Neuronal stem cell (in vitro differentiated cells): Measurements from ENCODE around the gene CHD3.

Source experiments
- DNase-seq: peaks from one replicate; pipeline ENCODE4 v3.0.0-alpha.2; 2013; ENCODE audit warnings: low spot score
- H2AFZ ChIP-seq: one replicate; pipeline ENCODE4 v1.6.1; 2013; ENCODE audit warnings: mild to moderate bottlenecking, low read length, inconsistent platforms
- H2AK5ac ChIP-seq: 2 replicates; pipeline ENCODE4 v1.6.1; 2013; ENCODE audit warnings: low read depth, mild to moderate bottlenecking, inconsistent platforms, low read length, moderate library complexity, mixed read lengths
- H2BK120ac ChIP-seq: 2 replicates; pipeline ENCODE4 v1.6.1; 2013; ENCODE audit warnings: low read depth, mild to moderate bottlenecking, inconsistent platforms, low read length, moderate library complexity, mixed read lengths
- H2BK12ac ChIP-seq: one replicate; pipeline ENCODE4 v1.6.1; 2013; ENCODE audit warnings: low read length, inconsistent platforms
- H2BK15ac ChIP-seq: 2 replicates; pipeline ENCODE4 v1.6.1; 2013; ENCODE audit warnings: mild to moderate bottlenecking, low read length, inconsistent platforms, mixed read lengths
- H2BK5ac ChIP-seq: one replicate; pipeline ENCODE4 v1.6.1; 2013; ENCODE audit warnings: inconsistent platforms, mild to moderate bottlenecking, low read length, moderate library complexity
- H3K14ac ChIP-seq: one replicate; pipeline ENCODE4 v1.6.1; 2013; ENCODE audit warnings: low read length, inconsistent platforms
- H3K18ac ChIP-seq: 2 replicates; pipeline ENCODE4 v1.6.1; 2013; ENCODE audit warnings: low read length, inconsistent platforms
- H3K23ac ChIP-seq: 2 replicates; pipeline ENCODE4 v1.6.1; 2013; ENCODE audit warnings: low read depth, mild to moderate bottlenecking, mixed read lengths, low read length, inconsistent platforms; ENCODE audit not compliant: poor library complexity
- H3K27ac ChIP-seq: replicated peaks from 3 replicates; pipeline ENCODE4 v1.5.1; 2013; ENCODE audit warnings: low read length, inconsistent platforms
- H3K27me3 ChIP-seq, 3 experiments: 2 replicates each; pipeline ENCODE4 v1.6.1; 2013; ENCODE audit warnings: low read length in 3 of 3, mild to moderate bottlenecking in 2 of 3, inconsistent platforms in 1 of 3, low read depth in 1 of 3, mixed read lengths in 1 of 3, moderate library complexity in 1 of 3; ENCODE audit not compliant: control insufficient read depth in 3 of 3, insufficient read depth in 3 of 3
- H3K36me3 ChIP-seq, 2 donors: replicated peaks in 1 of 2; 2 replicates each; pipeline ENCODE4 v1.6.1; 2013; ENCODE audit warnings: low read length in 2 of 2; ENCODE audit not compliant: control insufficient read depth in 2 of 2, insufficient read depth in 2 of 2
- H3K4ac ChIP-seq: 2 replicates; pipeline ENCODE4 v1.6.1; 2013; ENCODE audit warnings: inconsistent platforms, mild to moderate bottlenecking, low read length, moderate library complexity
- H3K4me1 ChIP-seq, 2 donors: 1 replicate in 1 of 2; 2 replicates in 1 of 2; pipeline ENCODE4 v1.6.1; 2013; ENCODE audit warnings: low read length in 2 of 2, low read depth in 1 of 2; ENCODE audit not compliant: control insufficient read depth in 2 of 2, insufficient read depth in 1 of 2
- H3K4me2 ChIP-seq: one replicate; pipeline ENCODE4 v1.6.1; 2013; ENCODE audit warnings: mild to moderate bottlenecking, low read length, inconsistent platforms; ENCODE audit not compliant: insufficient read depth, poor library complexity, severe bottlenecking
- H3K4me3 ChIP-seq, 2 donors: 2 replicates each; pipeline ENCODE4 v1.5.1; 2013; ENCODE audit warnings: low read length in 2 of 2, mild to moderate bottlenecking in 2 of 2, inconsistent platforms in 1 of 2, moderate library complexity in 1 of 2
- H3K79me1 ChIP-seq: one replicate; pipeline ENCODE4 v1.6.1; 2013; ENCODE audit warnings: low read depth, mild to moderate bottlenecking, inconsistent platforms, low read length, moderate library complexity
- H3K9ac ChIP-seq: one replicate; pipeline ENCODE4 v1.6.1; 2013; ENCODE audit warnings: mild to moderate bottlenecking, low read depth, low read length, inconsistent platforms; ENCODE audit not compliant: poor library complexity
- H3K9me3 ChIP-seq, 2 donors: replicated peaks in 1 of 2; 2 replicates each; pipeline versions ENCODE3 to v1.6.1; 2013; ENCODE audit warnings: low read length in 2 of 2, mild to moderate bottlenecking in 2 of 2, inconsistent platforms in 1 of 2, low read depth in 1 of 2, mixed read lengths in 1 of 2, moderate library complexity in 1 of 2; ENCODE audit not compliant: control insufficient read depth in 2 of 2, insufficient read depth in 1 of 2
- H4K8ac ChIP-seq: one replicate; pipeline ENCODE4 v1.6.1; 2013; ENCODE audit warnings: low read depth, mild to moderate bottlenecking, inconsistent platforms, low read length, moderate library complexity
- H4K91ac ChIP-seq: one replicate; pipeline ENCODE4 v1.6.1; 2013; ENCODE audit warnings: low read length, low read depth, mild to moderate bottlenecking, inconsistent platforms; ENCODE audit not compliant: poor library complexity
- WGBS, 2 donors: extraction: QIAGEN DNeasy Blood & Tissue Kit; methylation state at CpG; one replicate each; pipeline ENCODE4 v1.1.7; 2013; ENCODE audit warnings: missing lambda C conversion rate in 2 of 2, mixed read lengths in 1 of 2; ENCODE audit not compliant: insufficient read length in 2 of 2, insufficient replicate concordance in 1 of 2; ENCODE audit errors: extremely low coverage in 2 of 2; 5-methylcytosine and 5-hydroxymethylcytosine counted together

The CHD3 gene

DNA sequence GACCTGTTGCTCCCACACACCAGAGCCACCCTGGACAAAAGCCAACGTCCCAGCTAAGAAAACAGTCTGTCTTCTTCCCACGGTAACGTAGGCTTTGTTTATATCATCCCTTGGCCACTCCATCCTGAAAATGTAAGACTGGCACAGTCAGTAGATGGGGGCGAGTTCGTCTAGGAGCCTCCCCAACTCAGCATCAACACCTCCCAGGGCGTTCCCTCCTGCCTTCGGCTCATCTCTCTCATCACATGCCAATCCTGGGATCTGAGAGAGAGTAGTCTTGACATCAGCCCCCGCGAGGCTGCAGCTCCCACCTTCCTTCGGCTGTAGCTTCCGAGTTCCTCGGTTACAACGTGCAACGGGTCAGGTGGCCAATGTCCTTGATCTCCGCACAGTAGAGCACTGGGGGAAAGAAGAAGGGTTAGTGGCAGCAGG, 26.6 kb downstream of the CHD3 start:
- Histone ChIP-seq H3K4me2 (peak overlapping the region; percentile 96), H2BK5ac (peak overlapping the region; percentile 93), H3K4ac (no peak overlapping the region), H3K9me3 (peaks cover 0 to 7% of the 10 kb centered on the region in 2 donors), H4K8ac (no peak overlapping the region), H2BK120ac (no peak overlapping the region), H3K18ac (peak overlapping the region; percentile 93), H3K4me3 (peak overlapping the region; percentile 87 to 88), H3K27me3 (peaks cover 0 to 11% (median 0%) of the 10 kb centered on the region in 3 experiments), H3K79me1 (no peaks in the 10 kb centered on the region), H2BK15ac (no peak overlapping the region), H3K4me1 (peaks cover 7 to 12% of the 10 kb centered on the region in 2 donors), H4K91ac (no peak overlapping the region), H2AK5ac (peak overlapping the region; percentile 85), H3K36me3 (peaks cover 2 to 25% of the 10 kb centered on the region in 2 donors), H2AFZ (peak overlapping the region; percentile 99), H2BK12ac (no peak overlapping the region), H3K9ac (peak overlapping the region; percentile 95), H3K23ac (peak overlapping the region; percentile 95), H3K27ac (peak overlapping the region; percentile 92), H3K14ac (no peak overlapping the region)
- DNase-seq = no peak
- no CpG with 5 or more reads among the region's 15 CpGs for WGBS, 2 donors

DNA sequence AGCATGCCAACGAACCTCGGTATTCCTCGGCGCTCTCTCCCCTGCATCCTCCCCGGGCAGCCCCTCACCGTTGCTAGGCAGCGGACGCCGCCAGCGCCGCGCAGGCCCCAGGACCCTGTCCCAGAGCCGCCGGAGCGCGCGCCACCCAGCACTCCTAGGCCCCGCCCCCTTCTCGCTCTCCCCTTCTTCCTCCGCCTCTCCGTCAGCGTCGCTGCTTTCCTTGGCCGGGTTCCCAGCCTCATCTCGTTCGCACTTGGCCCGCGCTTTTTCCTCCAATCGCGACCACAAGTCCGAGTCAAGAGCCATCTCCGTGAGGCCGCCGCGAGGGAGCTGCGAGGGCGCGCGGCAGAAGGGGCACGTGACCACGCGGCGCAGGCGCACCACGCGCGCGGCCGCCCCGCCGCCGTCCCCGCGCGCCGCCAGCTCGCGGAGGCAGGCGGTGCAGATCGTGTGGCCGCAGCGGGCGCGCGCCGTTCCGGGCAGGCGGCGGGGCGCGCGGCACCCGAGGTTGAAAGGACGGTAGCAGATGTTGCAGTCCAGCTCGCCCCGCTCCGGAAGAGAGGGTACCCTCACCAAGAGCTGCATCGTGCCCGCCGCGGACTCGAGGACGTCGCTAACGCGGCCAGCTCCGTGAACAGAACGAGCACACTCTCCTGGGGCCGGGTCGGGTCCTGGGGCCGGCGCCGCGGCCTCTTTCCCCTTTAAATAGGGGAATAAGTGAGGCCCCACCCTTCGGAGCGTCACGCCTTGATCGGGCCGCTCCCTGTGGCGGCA, 27.2 kb downstream of the CHD3 start, which contains the start of gene RNF227:
RNF227 (minus strand) TSS at position 679 of the 774 bp plus-strand sequence; CDS start at position 585, 94 bp downstream.
- Histone ChIP-seq H4K91ac (no peak within 1 kb of the TSS), H3K4me2 (peak within 1 kb of the TSS; percentile 96), H2AK5ac (peak within 1 kb of the TSS; percentile 85), H3K4me3 (peak within 1 kb of the TSS; percentile 87 to 88), H3K9me3 (peaks cover 0 to 7% of the 10 kb centered on the region in 2 donors), H3K36me3 (peaks cover 2 to 19% of the 10 kb centered on the region in 2 donors), H3K79me1 (no peaks in the 10 kb centered on the region), H3K27ac (peak within 1 kb of the TSS; percentile 92), H2BK5ac (peak within 1 kb of the TSS; percentile 93), H3K4me1 (peaks cover 7 to 12% of the 10 kb centered on the region in 2 donors), H4K8ac (no peak within 1 kb of the TSS), H2BK15ac (peak within 1 kb of the TSS; percentile 91), H3K14ac (peak within 1 kb of the TSS; percentile 25), H3K4ac (no peak within 1 kb of the TSS), H3K9ac (peak within 1 kb of the TSS; percentile 95), H2BK12ac (no peak within 1 kb of the TSS), H2BK120ac (peak within 1 kb of the TSS; percentile 83), H3K27me3 (peaks cover 0 to 11% (median 0%) of the 10 kb centered on the region in 3 experiments), H3K23ac (peak within 1 kb of the TSS; percentile 95), H3K18ac (peak within 1 kb of the TSS; percentile 99), H2AFZ (peak within 1 kb of the TSS; percentile 99)
- WGBS, 2 donors = no CpG with 5 or more reads among the region's 100 CpGs
- peak; percentile 84 for DNase-seq

DNA sequence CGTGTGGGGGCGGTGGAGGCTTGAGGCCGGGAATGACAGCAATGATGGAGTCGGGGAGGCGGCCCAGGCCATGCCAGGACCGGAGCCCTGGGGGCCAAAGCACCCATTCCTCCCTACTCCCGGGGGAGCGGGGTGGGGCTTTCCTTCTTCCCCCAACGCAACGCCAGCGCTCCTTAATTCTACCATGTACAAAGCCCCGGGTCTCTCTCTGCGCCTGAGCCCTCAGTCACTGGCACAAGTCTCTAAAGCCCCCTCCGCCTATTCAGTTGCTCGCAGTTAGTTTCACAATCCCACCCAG, 27.7 kb downstream of the CHD3 start:
- H3K27ac ChIP-seq = no peak overlapping the region
- H3K36me3 ChIP-seq = peaks cover 2 to 14% of the 10 kb centered on the region in 2 donors
- no peak overlapping the region for H3K4ac ChIP-seq
- H3K4me1 ChIP-seq = peaks cover 7 to 12% of the 10 kb centered on the region in 2 donors
- peak overlapping the region; percentile 83 for H2BK120ac ChIP-seq
- H3K79me1 ChIP-seq = no peaks in the 10 kb centered on the region
- peaks cover 0 to 7% of the 10 kb centered on the region in 2 donors for H3K9me3 ChIP-seq
- H3K18ac ChIP-seq = peak overlapping the region; percentile 99
- H2AFZ ChIP-seq = peak overlapping the region; percentile 99
- H3K9ac ChIP-seq = no peak overlapping the region
- peak overlapping the region; percentile 91 for H2BK15ac ChIP-seq
- no peak for DNase-seq
- no peak overlapping the region for H3K14ac ChIP-seq
- peak overlapping the region; percentile 20 for H2AK5ac ChIP-seq
- H3K23ac ChIP-seq = peak overlapping the region; percentile 95
- no peak overlapping the region for H4K91ac ChIP-seq
- H2BK12ac ChIP-seq = no peak overlapping the region
- peak overlapping the region; percentile 93 for H2BK5ac ChIP-seq
- no peak overlapping the region for H4K8ac ChIP-seq
- peaks cover 0 to 11% (median 0%) of the 10 kb centered on the region in 3 experiments for H3K27me3 ChIP-seq
- H3K4me2 ChIP-seq = peak overlapping the region; percentile 96
- H3K4me3 ChIP-seq = peak overlapping the region; percentile 87 to 88
- no CpG with 5 or more reads among the region's 15 CpGs for WGBS, 2 donors

- no peak overlapping the region for H3K23ac ChIP-seq
- H3K36me3 ChIP-seq = peaks cover 0 to 9% of the 10 kb centered on the region in 2 donors
- H2BK5ac ChIP-seq = no peak overlapping the region
- H2AK5ac ChIP-seq = no peak overlapping the region
- no peak overlapping the region for H4K91ac ChIP-seq
- peak overlapping the region; percentile 99 for H2AFZ ChIP-seq
- peaks cover 7 to 12% of the 10 kb centered on the region in 2 donors for H3K4me1 ChIP-seq
- H3K9ac ChIP-seq = no peak overlapping the region
- H3K4me3 ChIP-seq = peak overlapping the region in 1 of 2 donors; percentile 87
- H4K8ac ChIP-seq = no peak overlapping the region
- H2BK15ac ChIP-seq = no peak overlapping the region
- H3K27ac ChIP-seq = no peak overlapping the region
- DNase-seq = no peak
- H2BK120ac ChIP-seq = no peak overlapping the region
- H3K27me3 ChIP-seq = peaks cover 0 to 11% (median 0%) of the 10 kb centered on the region in 3 experiments
- no peak overlapping the region for H3K14ac ChIP-seq
- peaks cover 0 to 7% of the 10 kb centered on the region in 2 donors for H3K9me3 ChIP-seq
- no peak overlapping the region for H3K18ac ChIP-seq
- H3K79me1 ChIP-seq = no peaks in the 10 kb centered on the region
- no CpG with 5 or more reads among the region's 2 CpGs for WGBS, 2 donors
- no peak overlapping the region for H3K4ac ChIP-seq
- H3K4me2 ChIP-seq = no peak overlapping the region
- H2BK12ac ChIP-seq = no peak overlapping the region
These were observed 28.2 kb downstream of the CHD3 start for GRCh38 chr17:7916808-7917207.
